Activated T-helper 1 cell treated with anti-CD3 and anti-CD28 coated beads, Interleukin-2, amount 50 U/mL, for 16 hours (primary cell): ENCODE measurements around the gene EFCAB12.
"Not testable (repeated sequence)": the region's sequence is repeated elsewhere in the genome, so short reads cannot be mapped to it uniquely, and the experiment has no call there.

Experiments used
- DNase-seq, 2 donors: peaks; one replicate each; pipeline ENCODE4 v3.0.0-alpha.2; 2020; ENCODE audit warnings: low read depth in 1 of 2, low spot score in 1 of 2

Gene EFCAB12

DNA sequence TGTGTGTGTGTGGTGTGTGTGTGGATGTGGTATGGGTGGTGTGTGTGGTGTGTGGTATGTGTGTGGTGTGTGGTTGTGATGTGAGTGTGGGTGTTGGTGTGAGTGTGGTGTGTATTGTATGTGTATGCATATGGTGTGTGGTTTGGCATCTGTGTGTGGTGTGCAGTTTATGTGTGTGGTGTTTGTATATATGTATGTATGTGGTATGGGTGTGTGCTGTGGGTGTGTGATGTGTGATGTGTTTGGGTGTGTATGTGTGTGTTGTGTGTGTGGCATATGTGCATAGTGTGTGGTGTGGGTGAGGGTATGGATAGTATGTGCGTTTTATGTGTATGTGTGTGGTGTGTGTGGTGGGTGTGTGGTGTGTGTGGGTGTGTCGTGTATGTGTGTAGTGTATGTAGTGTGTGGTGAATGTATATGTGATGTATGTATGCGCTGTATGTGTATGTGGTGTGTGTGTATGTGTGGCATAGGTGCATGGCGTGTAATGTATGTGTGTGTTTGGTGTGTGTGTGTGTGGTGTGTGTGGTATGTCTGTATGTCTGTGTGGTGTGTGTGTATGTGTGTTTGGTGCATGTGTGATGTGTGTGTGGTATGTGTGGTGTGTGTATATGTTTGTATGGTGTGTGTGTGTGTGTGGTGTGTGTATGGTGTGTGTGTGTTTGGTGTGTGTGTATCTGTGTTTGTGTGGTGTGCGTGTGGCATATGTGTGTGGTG, 58.0 kb downstream of the EFCAB12 start:
- DNase-seq = no peak

DNA sequence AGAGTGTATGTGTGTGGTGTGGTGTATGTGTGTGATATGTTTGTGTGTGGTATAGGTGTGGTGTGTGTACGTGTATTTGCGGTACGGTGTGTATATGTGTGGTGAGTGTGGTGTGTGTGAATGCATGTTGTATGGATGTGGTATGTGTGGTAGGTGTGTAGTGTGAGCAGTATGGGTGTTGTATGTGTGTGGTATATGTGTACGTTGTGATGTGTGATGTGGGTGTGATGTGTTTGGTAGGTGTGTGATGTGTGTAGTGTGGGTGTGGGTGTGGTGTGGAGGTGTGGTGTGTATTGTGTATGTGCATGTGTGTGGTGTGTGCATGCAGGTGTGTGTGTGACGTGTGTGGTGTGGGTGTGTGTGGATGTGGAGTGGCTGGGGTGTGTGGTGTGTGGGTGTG, 58.7 kb downstream of the EFCAB12 start:
- DNase-seq = no peak

- DNase-seq = no peak
Observed at GRCh38 chr3:129367821-129368220, 60.6 kb downstream of the EFCAB12 start.

DNA sequence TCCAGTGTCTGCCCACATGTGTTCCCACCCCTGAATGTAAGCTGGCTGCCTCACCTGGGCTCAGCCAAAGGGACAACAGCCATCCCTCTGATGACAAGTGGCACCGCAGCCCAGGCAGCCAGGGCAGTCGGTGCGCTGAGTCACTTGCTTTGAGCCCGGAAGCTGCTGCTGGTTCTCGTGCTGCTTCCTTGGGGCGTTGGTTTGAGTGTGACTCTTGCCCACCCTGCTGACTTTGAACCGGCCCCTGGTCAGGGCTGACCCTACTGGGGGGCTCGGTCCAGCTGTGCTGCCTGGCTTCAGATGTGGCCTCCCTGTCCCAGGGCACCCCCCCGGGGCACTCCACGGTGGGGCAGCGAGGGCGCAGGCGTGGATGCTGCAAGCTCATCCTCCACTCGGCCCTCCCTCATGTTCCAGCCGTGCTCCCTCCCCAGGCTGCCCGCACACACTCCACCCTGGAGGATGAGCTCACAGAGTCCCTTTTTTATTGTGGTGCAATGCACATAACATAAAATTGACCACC, 62.1 kb downstream of the EFCAB12 start:
- no peak for DNase-seq

DNA sequence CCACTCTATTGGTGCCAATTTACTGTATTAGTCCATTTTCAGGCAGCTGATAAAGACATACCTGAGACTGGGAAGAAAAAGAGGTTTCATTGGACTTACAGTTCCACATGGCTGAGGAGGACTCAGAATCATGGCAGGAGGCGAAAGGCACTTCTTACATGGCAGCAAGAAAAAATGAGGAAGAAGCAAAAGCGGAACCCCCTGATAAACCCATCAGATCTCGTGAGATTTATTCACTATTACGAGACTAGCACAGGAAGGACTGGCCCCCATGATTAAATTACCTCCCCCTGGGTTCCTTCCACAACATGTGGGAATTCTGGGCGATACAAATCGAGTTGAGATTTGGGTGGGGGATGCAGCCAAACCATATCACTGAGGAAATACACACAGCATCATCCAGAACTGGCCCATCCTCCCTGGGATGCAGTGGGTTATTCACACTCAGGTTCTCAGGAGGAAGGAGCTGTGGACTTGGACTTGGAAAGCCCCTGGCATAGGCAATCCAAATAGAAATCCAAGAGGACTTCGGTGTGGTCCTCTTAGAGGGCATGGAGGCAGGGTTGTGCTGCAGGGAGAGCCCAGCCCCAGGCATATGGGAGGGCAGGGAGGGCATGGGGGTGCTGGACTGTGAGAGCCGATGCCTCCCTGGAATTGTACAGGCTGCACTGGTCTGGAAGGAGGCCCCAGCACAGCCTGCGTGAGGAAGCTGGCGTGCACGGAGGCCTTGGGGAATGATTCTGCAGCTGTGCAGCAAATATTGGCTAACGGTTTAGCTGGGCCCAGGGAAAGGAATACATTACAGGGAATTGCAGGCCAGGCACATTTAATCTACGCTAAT, 62.9 kb downstream of the EFCAB12 start:
- no peak for DNase-seq

DNA sequence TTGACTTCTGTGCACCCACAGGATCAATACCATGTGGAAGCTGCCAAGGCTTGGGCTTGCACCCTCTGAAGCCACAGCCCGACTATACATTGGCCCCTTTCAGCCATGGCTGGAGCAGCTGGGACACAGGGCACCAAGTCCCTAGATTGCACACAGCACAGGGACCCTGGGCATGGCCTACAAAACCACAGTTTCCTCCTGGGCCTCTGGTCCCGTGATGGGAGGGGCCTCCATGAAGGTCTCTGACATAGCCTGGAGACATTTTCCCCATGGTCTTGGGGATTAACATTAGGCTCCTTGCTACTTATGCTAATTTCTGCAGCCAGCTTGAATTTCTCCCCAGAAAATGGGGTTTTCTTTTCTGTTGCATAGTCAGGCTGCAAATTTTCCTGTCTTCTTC, 63.6 kb downstream of the EFCAB12 start:
- DNase-seq = not testable (repeated sequence)

DNA sequence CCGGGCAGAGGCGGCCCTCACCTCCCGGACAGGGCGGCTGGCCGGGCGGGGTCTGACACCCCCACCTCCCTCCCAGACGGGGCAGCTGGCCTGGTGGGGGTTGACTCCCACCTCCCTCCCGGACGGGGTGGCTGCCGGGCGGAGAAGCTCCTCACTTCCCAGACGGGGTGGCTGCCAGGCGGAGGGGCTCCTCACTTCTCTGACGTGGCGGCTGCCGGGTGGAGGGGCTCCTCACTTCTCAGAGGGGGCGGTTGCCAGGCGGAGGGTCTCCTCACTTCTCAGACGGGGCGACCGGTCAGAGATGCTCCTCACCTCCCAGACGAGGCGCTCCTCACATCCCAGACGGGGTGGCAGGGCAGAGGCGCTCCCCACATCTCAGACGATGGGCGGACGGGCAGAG, 65.1 kb downstream of the EFCAB12 start:
- not testable (repeated sequence) for DNase-seq

DNA sequence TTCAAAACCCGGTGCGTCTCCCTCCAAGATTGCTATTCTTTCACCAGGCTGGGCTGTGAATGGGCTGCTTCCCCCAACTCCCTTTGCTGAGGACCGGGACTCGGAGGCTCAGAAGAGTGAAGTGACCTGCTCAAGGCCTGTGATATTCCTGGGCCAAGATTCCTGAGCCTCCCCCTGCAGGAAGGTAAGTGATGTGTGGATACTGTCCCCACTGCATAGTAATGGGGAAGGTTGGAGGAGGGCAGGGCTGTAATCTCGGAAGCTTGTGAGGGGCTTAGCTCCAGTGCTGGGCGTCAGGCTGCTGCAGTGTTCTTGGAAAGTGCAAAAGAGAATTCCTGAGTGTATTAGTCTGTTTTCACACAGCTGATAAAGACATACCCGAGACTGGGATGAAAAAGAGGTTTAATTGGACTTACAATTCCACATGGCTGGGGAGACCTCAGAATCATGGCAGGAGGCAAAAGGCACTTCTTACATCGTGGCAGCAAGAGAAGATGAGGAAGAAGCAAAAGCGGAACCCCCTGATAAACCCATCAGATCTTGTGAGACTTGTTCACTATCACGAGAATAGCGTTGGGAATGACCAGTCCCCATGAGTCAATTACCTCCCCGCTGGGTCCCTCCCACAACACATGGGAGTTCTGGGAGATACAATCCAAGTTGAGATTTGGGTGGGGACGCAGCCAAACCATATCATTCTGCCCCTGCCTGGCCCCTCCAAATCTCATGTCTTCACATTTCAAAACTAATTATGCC, 67.6 kb downstream of the EFCAB12 start:
- DNase-seq = no peak

- DNase-seq = no peak
Observed at GRCh38 chr3:129360171-129360611, 68.2 kb downstream of the EFCAB12 start.

- no peak for DNase-seq
Observed at GRCh38 chr3:129358772-129359371, 69.6 kb downstream of the EFCAB12 start.

DNA sequence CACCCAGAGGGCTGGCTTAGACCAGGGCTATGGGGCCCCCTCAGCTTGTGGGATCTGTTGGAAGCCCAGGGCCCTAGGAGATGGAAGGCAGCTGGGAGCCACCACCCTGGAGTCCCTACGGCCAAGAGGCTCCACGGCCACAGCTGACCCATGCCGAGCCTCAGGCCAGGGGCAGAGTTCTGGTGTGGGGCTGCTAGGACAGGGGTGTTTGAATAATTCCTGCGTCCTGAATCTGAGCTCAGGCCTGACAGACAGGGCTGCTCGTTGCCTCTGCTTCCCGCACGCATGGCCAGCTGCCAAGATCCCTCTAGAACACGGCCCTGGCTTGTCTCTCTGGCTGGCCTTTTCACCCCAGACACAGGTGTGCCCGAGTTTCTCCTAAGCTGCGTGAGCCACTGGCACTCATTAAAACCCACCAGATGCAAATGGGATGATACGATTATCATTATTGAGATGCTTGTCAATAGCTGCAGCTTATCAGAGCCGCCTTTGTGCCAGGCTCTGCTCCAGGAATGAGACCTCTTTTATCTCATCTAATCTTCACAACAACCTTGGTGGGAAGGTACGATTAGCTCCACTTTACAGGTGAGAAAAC, 70.2 kb downstream of the EFCAB12 start:
- no peak for DNase-seq

GRCh38 chr3:129357616-129358015, 70.8 kb downstream of the EFCAB12 start:
- no peak for DNase-seq

DNA sequence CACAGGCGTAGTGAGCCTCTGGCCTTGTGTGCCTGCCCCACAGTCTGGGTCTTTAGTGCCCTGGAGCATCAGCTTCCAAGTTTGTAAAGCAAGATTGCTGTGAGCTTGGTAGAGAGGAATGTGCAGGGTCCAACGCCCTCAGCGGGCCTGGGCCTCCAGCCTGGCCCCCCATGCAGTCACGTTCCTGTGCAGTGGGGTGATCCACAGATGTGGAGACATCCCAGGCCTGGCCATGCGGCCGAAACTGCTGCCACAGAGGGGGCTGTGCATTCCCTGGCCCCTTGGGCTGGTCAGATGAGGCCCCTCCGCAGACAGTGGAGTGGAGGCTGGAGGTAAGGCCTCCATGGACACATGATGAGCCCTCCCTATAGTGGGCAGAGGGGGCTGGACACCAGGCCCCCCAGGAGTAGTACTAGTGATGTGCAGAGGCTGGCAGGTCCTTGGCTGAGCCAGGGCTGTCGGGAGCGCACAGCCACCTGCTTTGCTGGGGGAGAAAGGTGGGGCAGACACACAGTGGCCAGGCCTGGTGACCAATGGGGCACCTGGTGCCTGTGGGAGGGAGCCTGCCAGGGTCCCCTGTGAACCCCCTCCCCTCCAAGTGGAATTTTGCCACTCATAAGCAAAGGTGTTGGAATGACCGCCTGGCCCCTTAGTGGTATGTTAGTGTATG, 71.5 kb downstream of the EFCAB12 start:
- no peak for DNase-seq

DNA sequence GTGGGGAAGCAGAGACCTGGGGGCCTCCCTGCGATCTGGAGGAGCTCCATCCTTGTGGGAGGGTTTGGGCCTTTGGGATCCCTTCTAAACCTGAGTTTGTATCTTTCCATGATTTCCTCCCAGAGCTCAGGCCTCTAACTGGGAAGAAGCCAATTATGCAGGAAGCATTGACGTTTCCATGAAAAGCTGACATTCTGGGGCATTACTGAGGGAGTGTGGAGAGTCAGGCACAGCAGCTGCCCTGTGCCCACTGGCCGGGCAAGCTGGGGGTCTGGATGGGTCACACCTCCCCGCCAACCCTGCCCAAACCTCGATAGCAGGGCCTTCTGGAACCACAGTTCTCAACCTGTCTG, 74.9 kb downstream of the EFCAB12 start:
- DNase-seq = no peak

DNA sequence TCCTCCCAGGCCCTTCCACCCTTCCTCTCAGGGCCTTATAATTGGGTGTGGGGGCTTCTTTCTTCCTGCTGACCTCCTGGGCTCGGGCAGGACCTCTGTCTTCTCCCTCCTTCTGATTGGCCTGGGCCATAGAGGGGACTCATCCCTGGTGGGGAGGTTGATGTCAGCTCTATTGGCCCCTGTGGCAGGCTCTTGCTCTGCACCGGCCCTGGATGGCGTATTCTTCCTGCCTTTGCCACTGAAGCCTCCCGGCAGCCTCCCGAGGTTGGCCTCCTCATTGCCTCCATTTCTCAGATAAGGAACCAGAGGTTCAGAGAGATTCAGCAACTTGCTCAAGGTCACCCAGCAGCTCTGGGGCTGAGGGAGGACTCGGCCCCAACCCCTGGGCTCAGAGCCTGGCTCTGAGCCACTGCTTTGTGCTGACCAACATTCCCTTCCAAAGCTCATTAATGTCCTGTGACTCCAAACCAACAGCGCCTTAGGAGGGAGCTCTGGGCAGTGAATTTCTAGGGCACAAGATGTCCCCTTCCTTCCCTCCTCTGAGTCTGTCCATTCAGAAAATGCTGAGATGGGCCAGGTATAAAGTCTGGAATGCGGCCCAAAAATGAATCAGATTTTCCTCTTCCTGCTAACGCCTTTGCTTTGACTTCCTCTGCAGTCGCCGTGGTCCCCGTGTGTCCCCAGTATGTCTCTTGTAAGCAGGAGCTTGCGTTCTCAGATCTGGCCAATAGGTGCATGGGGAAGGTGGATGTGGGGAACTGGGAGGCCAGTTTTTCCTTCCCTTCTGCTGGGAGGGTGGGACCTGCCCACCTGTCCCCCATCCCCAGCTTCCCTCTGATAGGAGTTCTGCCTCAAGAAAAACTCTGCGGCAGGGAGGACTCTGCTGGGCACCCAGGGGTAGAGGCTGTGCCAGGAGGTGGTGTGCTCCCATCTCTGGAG, 75.5 kb downstream of the EFCAB12 start:
- no peak for DNase-seq

- no peak for DNase-seq
Observed at GRCh38 chr3:129352045-129352444, 76.4 kb downstream of the EFCAB12 start.
